ENCODE results near the gene ZNF618.

DNA sequence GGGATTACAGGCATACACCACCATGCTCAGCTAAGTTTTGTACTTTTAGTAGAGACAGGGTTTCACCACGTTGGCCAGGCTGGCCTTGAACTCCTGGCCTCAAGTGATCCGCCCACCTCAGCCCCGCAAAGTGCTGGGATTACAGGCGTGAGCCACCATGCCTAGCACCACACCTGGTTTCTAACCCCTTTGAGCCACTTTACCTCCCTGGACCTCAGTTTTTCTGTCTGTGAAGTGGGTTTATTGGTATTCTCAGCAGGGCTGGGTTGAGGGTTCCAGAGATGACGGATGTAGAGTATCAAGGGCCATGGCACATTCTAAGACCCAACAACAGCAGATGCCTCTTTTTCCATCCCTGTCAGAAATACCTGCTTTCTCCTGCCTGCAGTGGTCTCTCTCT, 163.4 kb downstream of the ZNF618 start:
- TF ChIP-seq, protein P1, sequence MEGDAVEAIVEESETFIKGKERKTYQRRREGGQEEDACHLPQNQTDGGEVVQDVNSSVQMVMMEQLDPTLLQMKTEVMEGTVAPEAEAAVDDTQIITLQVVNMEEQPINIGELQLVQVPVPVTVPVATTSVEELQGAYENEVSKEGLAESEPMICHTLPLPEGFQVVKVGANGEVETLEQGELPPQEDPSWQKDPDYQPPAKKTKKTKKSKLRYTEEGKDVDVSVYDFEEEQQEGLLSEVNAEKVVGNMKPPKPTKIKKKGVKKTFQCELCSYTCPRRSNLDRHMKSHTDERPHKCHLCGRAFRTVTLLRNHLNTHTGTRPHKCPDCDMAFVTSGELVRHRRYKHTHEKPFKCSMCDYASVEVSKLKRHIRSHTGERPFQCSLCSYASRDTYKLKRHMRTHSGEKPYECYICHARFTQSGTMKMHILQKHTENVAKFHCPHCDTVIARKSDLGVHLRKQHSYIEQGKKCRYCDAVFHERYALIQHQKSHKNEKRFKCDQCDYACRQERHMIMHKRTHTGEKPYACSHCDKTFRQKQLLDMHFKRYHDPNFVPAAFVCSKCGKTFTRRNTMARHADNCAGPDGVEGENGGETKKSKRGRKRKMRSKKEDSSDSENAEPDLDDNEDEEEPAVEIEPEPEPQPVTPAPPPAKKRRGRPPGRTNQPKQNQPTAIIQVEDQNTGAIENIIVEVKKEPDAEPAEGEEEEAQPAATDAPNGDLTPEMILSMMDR (IDR thresholded peaks at IDR 0.05; ENCODE audit: poor library complexity), result no peak
- no peak for TF ChIP-seq EZH2 (IDR thresholded peaks at IDR 0.05; ENCODE audit: borderline replicate concordance)
